Endothelial cell of umbilical vein (primary cell): ENCODE data around the gene CHD5. TPM values are rescaled to one million over a fixed set of nuclear protein-coding genes. Genes with fewer than 3 reads are reported as not detected.

Experiments
- BruUV-seq: library from RNA; stranded (reverse); fragments of 400-500 nt; replicated peaks from 2 replicates; lab custom pipeline; 2021; lab: Mats Ljungman, UMichigan
- CTCF ChIA-PET: fragments of 300-600, 350-600 bp; sonication (Branson Sonifier 250); formaldehyde crosslinking; loops from one replicate; lab custom pipeline; 2021; ENCODE audit warnings: antibody characterized with exemption, inconsistent platforms; lab: Charles Lee
- POLR2A ChIA-PET: fragments of 300-600, 350-600 bp; sonication (Branson Sonifier 250); formaldehyde crosslinking; loops from one replicate; lab custom pipeline; 2021; ENCODE audit warnings: antibody characterized with exemption, inconsistent platforms; lab: Charles Lee
- DNase-seq: peaks from one replicate; pipeline ENCODE4 v3.0.0-alpha.2; 2011; ENCODE audit warnings: low read depth, low spot score
- FAIRE-seq: peaks from 2 replicates; lab custom pipeline; 2011; peaks lifted over from hg19 to GRCh38; lab: Jason Lieb, UNC
- H2AFZ ChIP-seq: 2 replicates; pipeline ENCODE4 v1.6.0; 2012; ENCODE audit warnings: low read depth, low read length, control low read depth, inconsistent platforms
- H3K27ac ChIP-seq: 2 replicates; pipeline ENCODE4 v1.5.1; 2011; ENCODE audit warnings: low read depth, mild to moderate bottlenecking, control low read depth, low read length, moderate library complexity; ENCODE audit not compliant: insufficient read depth
- H3K27me3 ChIP-seq, 2 experiments: 2 replicates each; pipeline versions ENCODE4 v1.6.0 to v1.6.1; 2011; ENCODE audit warnings: low read length in 2 of 2, mixed read lengths in 1 of 2; ENCODE audit not compliant: control insufficient read depth in 2 of 2, insufficient read depth in 2 of 2
- H3K36me3 ChIP-seq, 2 experiments: 2 replicates in 1 of 2; 3 replicates in 1 of 2; pipeline ENCODE4 v1.5.1; 2011; ENCODE audit warnings: low read length in 2 of 2, mild to moderate bottlenecking in 1 of 2, moderate library complexity in 1 of 2; ENCODE audit not compliant: control insufficient read depth in 2 of 2, insufficient read depth in 2 of 2; ENCODE audit errors: extremely low read depth in 1 of 2
- H3K4me1 ChIP-seq: 3 replicates; pipeline ENCODE4 v1.5.1; 2011; ENCODE audit warnings: mild to moderate bottlenecking, low read length; ENCODE audit not compliant: control insufficient read depth, insufficient read depth; ENCODE audit errors: extremely low read depth
- H3K4me2 ChIP-seq: 2 replicates; pipeline ENCODE4 v1.6.1; 2011; ENCODE audit warnings: low read length, control low read depth, mixed read lengths; ENCODE audit not compliant: insufficient read depth
- H3K4me3 ChIP-seq, 3 experiments: fragments of 200-600 bp in 1 of 3; sonication (generic), shearing (Covaris generic) in 1 of 3; replicated peaks in 1 of 3; 2 replicates each; pipeline ENCODE4 v1.5.1; 2011 to 2016; ENCODE audit warnings: control low read depth in 3 of 3, low read length in 3 of 3, mild to moderate bottlenecking in 2 of 3, inconsistent platforms in 1 of 3, low read depth in 1 of 3, moderate library complexity in 1 of 3; ENCODE audit not compliant: insufficient read depth in 1 of 3
- H3K79me2 ChIP-seq: 2 replicates; pipeline ENCODE4 v1.6.0; 2012; ENCODE audit warnings: low read length, inconsistent platforms; ENCODE audit not compliant: control insufficient read depth, insufficient read depth
- H3K9ac ChIP-seq: replicated peaks from 2 replicates; pipeline ENCODE3; 2011; ENCODE audit warnings: low read length, control low read depth; ENCODE audit not compliant: insufficient read depth; ENCODE audit errors: extremely low read depth
- H3K9me1 ChIP-seq: replicated peaks from 3 replicates; pipeline ENCODE4 v1.6.0; 2011; ENCODE audit warnings: mild to moderate bottlenecking, low read length; ENCODE audit not compliant: control insufficient read depth, insufficient read depth; ENCODE audit errors: extremely low read depth
- H3K9me3 ChIP-seq: replicated peaks from 2 replicates; pipeline ENCODE4 v1.5.1; 2012; ENCODE audit warnings: low read length, inconsistent platforms; ENCODE audit not compliant: control insufficient read depth, insufficient read depth
- H4K20me1 ChIP-seq: replicated peaks from 2 replicates; pipeline ENCODE3; 2011; ENCODE audit warnings: mild to moderate bottlenecking, low read length; ENCODE audit not compliant: control insufficient read depth, insufficient read depth; ENCODE audit errors: extremely low read depth
- CTCF ChIP-seq, 2 donors: IDR thresholded peaks; 1 replicate in 1 of 2; 2 replicates in 1 of 2; pipeline ENCODE4 v1.5.1; 2011; ENCODE audit warnings: low read length in 2 of 2, mild to moderate bottlenecking in 2 of 2, moderate library complexity in 2 of 2, control low read depth in 1 of 2, inconsistent platforms in 1 of 2, low read depth in 1 of 2; ENCODE audit not compliant: insufficient read depth in 1 of 2; ENCODE audit errors: extremely low read depth in 1 of 2
- EZH2 ChIP-seq: IDR thresholded peaks from 2 replicates; pipeline ENCODE4 v1.6.1; 2012; ENCODE audit warnings: borderline replicate concordance, low read depth, mild to moderate bottlenecking, moderate library complexity, low read length, inconsistent platforms; ENCODE audit not compliant: severe bottlenecking
- FOS ChIP-seq: IDR thresholded peaks from 2 replicates; pipeline ENCODE4 v1.6.1; 2011; ENCODE audit warnings: mild to moderate bottlenecking, low read length, moderate library complexity, borderline replicate concordance; ENCODE audit not compliant: insufficient read depth
- GATA2 ChIP-seq: IDR thresholded peaks from 2 replicates; pipeline ENCODE4 v1.7.0; 2011; ENCODE audit warnings: low read depth, mild to moderate bottlenecking, moderate library complexity, mixed read lengths, low read length; ENCODE audit not compliant: insufficient read length, insufficient read depth
- JUN ChIP-seq: IDR thresholded peaks from 2 replicates; pipeline ENCODE4 v1.6.1; 2011; ENCODE audit warnings: borderline replicate concordance, low read depth; ENCODE audit not compliant: insufficient read length, insufficient read depth
- MYC ChIP-seq: IDR thresholded peaks from one replicate; pipeline ENCODE4 v1.6.1; 2011; ENCODE audit warnings: mild to moderate bottlenecking, low read depth, low read length
- POLR2A ChIP-seq: IDR thresholded peaks from 2 replicates; pipeline ENCODE4 v1.6.1; 2012; ENCODE audit warnings: low read depth, mild to moderate bottlenecking, control low read depth, low read length
- POLR2AphosphoS5 ChIP-seq: IDR thresholded peaks from 2 replicates; pipeline ENCODE4 v1.6.1; 2012; ENCODE audit warnings: low read depth, mild to moderate bottlenecking, control low read depth, low read length, moderate library complexity; ENCODE audit not compliant: insufficient read depth
- dilution Hi-C: fragments of 300-500 bp; cut with MboI; formaldehyde crosslinking; loops from one replicate; pipeline ENCODE4 v1.15.0; 2019; ENCODE audit warnings: low sequenced_read_pairs; ENCODE audit not compliant: extremely low pct_ligation_motif_present
- intact Hi-C: fragments of 100-400 bp; cut with micrococcal nuclease; formaldehyde crosslinking; loops from one replicate; pipeline ENCODE4 v1.10.0; 2022
- polyA plus RNA-seq, 4 experiments: library from polyadenylated mRNA; depleted of rRNA in 3 of 4; stranded (reverse) in 3 of 4; unstranded in 1 of 4; fragments of >200 nt; gene quantifications; 2 replicates each; pipeline versions ENCODE4 v1.2.1 to v1.2.3, GENCODE V29; 2011 to 2012; ENCODE audit warnings: missing spikeins in 1 of 4
- total RNA-seq: library from RNA; stranded (reverse); gene quantifications from 2 replicates; pipeline ENCODE4 v1.2.3, GENCODE V29; 2021
- TF ChIP-seq, protein P1 (sequence below): IDR thresholded peaks from 2 replicates; pipeline ENCODE4 v1.6.1; 2011; ENCODE audit not compliant: insufficient read depth, insufficient read length

Gene CHD5
- total and polyA plus RNA-seq, 2 donors (not counting 3 experiments of a cell fraction or from before 2014, with no cell fraction given) = 0.04 to 0.11 TPM

DNA sequence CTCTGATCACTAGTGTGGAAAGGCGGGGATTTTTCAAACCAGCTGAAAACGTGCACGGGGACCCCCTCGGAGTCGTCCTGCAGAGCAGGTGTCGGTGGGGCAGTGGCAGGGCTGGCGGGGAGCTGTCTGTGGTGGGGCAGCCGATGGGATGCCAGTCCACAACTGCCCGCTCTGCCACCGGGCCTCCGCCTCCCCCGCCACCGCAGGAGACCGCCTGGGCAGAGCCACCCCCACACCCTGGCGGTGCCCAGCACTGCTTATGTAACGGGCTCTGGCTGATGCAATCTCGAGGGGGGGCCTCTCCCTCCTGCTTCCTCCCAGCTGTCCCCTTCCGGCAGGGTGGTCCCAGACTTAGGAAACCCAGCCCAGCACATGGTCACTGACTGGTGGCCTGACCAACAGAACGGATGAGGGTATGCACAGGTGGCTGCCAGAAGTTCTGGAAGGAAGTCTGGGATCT lies 9.3 kb downstream of the CHD5 start:
- BruUV-seq = no TSS peak
- intact Hi-C loops = loop anchor here (1.0 kb wide), 2 partner anchors 61 to 117 kb away; no protein-coding TSS in a partner anchor
- FAIRE-seq = no peak
- no peak for TF ChIP-seq POLR2AphosphoS5
- TF ChIP-seq FOS = no peak
- no peak for TF ChIP-seq JUN
- no peak for TF ChIP-seq POLR2A
- no peak for TF ChIP-seq CTCF (IDR thresholded peaks at IDR 0.05; ENCODE audit: extremely low read depth in 1 of 2, insufficient read depth in 1 of 2, low read depth in 1 of 2, low read length in 2 of 2)
- no peak for TF ChIP-seq EZH2
- TF ChIP-seq, protein P1, sequence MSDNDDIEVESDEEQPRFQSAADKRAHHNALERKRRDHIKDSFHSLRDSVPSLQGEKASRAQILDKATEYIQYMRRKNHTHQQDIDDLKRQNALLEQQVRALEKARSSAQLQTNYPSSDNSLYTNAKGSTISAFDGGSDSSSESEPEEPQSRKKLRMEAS = no peak
- TF ChIP-seq MYC = no peak
- no peak for TF ChIP-seq GATA2
- DNase-seq = no peak
- Histone ChIP-seq H2AFZ (no peak overlapping the region), H3K79me2 (no peaks in the 10 kb centered on the region), H3K4me1 (no peaks in the 10 kb centered on the region), H3K9ac (no peak overlapping the region), H3K27ac (no peak overlapping the region), H3K9me3 (no peaks in the 10 kb centered on the region), H4K20me1 (no peaks in the 10 kb centered on the region), H3K9me1 (no peaks in the 10 kb centered on the region), H3K36me3 (no peaks in the 10 kb centered on the region), H3K4me2 (no peak overlapping the region), H3K27me3 (no peaks in the 10 kb centered on the region), H3K4me3 (no peak overlapping the region)
- ChIA-PET POLR2A (no interaction called here), CTCF (interaction anchor here (0.7 to 2.8 kb wide), 4 partner anchors 9 to 129 kb away, joined by 3 to 15 read pairs (median 4); partner anchors contain the start of gene RNF207)
- dilution Hi-C loops = no loop called here
